ENCODE data around the gene LZTFL1.

The LZTFL1 gene

GRCh38 chr3:45817831-45818522, 23.9 kb downstream of the LZTFL1 start:
- Mint-ChIP-seq H3K9me3 (no peaks in the 10 kb centered on the region), H3K27ac (no peak overlapping the region), H3K36me3 (ENCODE audit: insufficient read depth) (peaks cover 2% of the 10 kb centered on the region), H3K4me1 (ENCODE audit: low read depth in 2 of 2) (peaks cover 0 to 2% of the 10 kb centered on the region in 2 donors), H3K4me3 (no peak overlapping the region), H3K27me3 (no peaks in the 10 kb centered on the region)
- ATAC-seq (replicated peaks) (no peak), DNase-seq (no peak)

GRCh38 chr3:45816544-45816943, 25.4 kb downstream of the LZTFL1 start:
- no peaks in the 10 kb centered on the region for H3K9me3 Mint-ChIP-seq
- no peak overlapping the region for H3K27ac Mint-ChIP-seq
- no peak for ATAC-seq (replicated peaks)
- DNase-seq, result no peak
- no peak overlapping the region for H3K4me3 Mint-ChIP-seq
- H3K4me1 Mint-ChIP-seq (ENCODE audit: low read depth in 2 of 2), result peaks cover 0 to 2% of the 10 kb centered on the region in 2 donors
- no peaks in the 10 kb centered on the region for H3K27me3 Mint-ChIP-seq
- peaks cover 5% of the 10 kb centered on the region for H3K36me3 Mint-ChIP-seq (ENCODE audit: insufficient read depth)

GRCh38 chr3:45814322-45814721, 27.6 kb downstream of the LZTFL1 start:
- Mint-ChIP-seq H3K27ac (no peak overlapping the region), H3K9me3 (no peaks in the 10 kb centered on the region)
- ATAC-seq (replicated peaks), result no peak

GRCh38 chr3:45807681-45808540, 34.0 kb downstream of the LZTFL1 start:
- Mint-ChIP-seq H3K27ac (no peak overlapping the region), H3K36me3 (ENCODE audit: insufficient read depth) (peaks cover 2% of the 10 kb centered on the region), H3K4me3 (no peak overlapping the region), H3K9me3 (no peaks in the 10 kb centered on the region), H3K4me1 (ENCODE audit: low read depth in 2 of 2) (peaks cover 0 to 6% of the 10 kb centered on the region in 2 donors), H3K27me3 (no peaks in the 10 kb centered on the region)
- ATAC-seq (replicated peaks), result no peak
- DNase-seq, result no peak

More at GRCh38 chr3:45814322-45814721, 27.6 kb downstream of the LZTFL1 start:
- no peak for DNase-seq
- Mint-ChIP-seq H3K27me3 (no peaks in the 10 kb centered on the region), H3K4me1 (ENCODE audit: low read depth in 2 of 2) (peaks cover 0 to 2% of the 10 kb centered on the region in 2 donors), H3K36me3 (ENCODE audit: insufficient read depth) (peaks cover 2% of the 10 kb centered on the region), H3K4me3 (no peak overlapping the region)

GRCh38 chr3:45807133-45807532, 34.8 kb downstream of the LZTFL1 start:
- H3K27me3 Mint-ChIP-seq, result no peaks in the 10 kb centered on the region
- ATAC-seq (replicated peaks) (no peak), DNase-seq (no peak)
- peaks cover 0 to 6% of the 10 kb centered on the region in 2 donors for H3K4me1 Mint-ChIP-seq (ENCODE audit: low read depth in 2 of 2)
- H3K9me3 Mint-ChIP-seq, result no peaks in the 10 kb centered on the region
- no peak overlapping the region for H3K4me3 Mint-ChIP-seq
- no peak overlapping the region for H3K27ac Mint-ChIP-seq
- peaks cover 2% of the 10 kb centered on the region for H3K36me3 Mint-ChIP-seq (ENCODE audit: insufficient read depth)

GRCh38 chr3:45806072-45806471, 35.8 kb downstream of the LZTFL1 start:
- Mint-ChIP-seq H3K27me3 (no peaks in the 10 kb centered on the region), H3K27ac (no peak overlapping the region), H3K4me1 (ENCODE audit: low read depth in 2 of 2) (peaks cover 0 to 6% of the 10 kb centered on the region in 2 donors), H3K36me3 (ENCODE audit: insufficient read depth) (no peaks in the 10 kb centered on the region), H3K9me3 (no peaks in the 10 kb centered on the region), H3K4me3 (no peak overlapping the region)
- ATAC-seq (replicated peaks) (no peak), DNase-seq (no peak)

- peaks cover 0 to 6% of the 10 kb centered on the region in 2 donors for H3K4me1 Mint-ChIP-seq (ENCODE audit: low read depth in 2 of 2)
- ATAC-seq (replicated peaks), result no peak
Observed at GRCh38 chr3:45803252-45803935, 38.5 kb downstream of the LZTFL1 start.

GRCh38 chr3:45802146-45802545, 39.8 kb downstream of the LZTFL1 start:
- ATAC-seq (replicated peaks), result no peak
- peaks cover 0 to 6% of the 10 kb centered on the region in 2 donors for H3K4me1 Mint-ChIP-seq (ENCODE audit: low read depth in 2 of 2)
- no peaks in the 10 kb centered on the region for H3K36me3 Mint-ChIP-seq (ENCODE audit: insufficient read depth)
- peaks cover 23 to 33% of the 10 kb centered on the region in 2 donors for H3K27me3 Mint-ChIP-seq
- no peak for DNase-seq
- H3K4me3 Mint-ChIP-seq, result no peak overlapping the region
- no peaks in the 10 kb centered on the region for H3K9me3 Mint-ChIP-seq
- no peak overlapping the region for H3K27ac Mint-ChIP-seq

More at GRCh38 chr3:45803252-45803935, 38.5 kb downstream of the LZTFL1 start:
- no peak overlapping the region for H3K27ac Mint-ChIP-seq
- H3K27me3 Mint-ChIP-seq, result peaks cover 12 to 20% of the 10 kb centered on the region in 2 donors
- no peak for DNase-seq
- H3K4me3 Mint-ChIP-seq, result no peak overlapping the region
- no peaks in the 10 kb centered on the region for H3K36me3 Mint-ChIP-seq (ENCODE audit: insufficient read depth)
- no peaks in the 10 kb centered on the region for H3K9me3 Mint-ChIP-seq

GRCh38 chr3:45800611-45801010, 41.3 kb downstream of the LZTFL1 start:
- no peaks in the 10 kb centered on the region for H3K36me3 Mint-ChIP-seq (ENCODE audit: insufficient read depth)

GRCh38 chr3:45799586-45799985, 42.3 kb downstream of the LZTFL1 start:
- Mint-ChIP-seq H3K36me3 (ENCODE audit: insufficient read depth) (no peaks in the 10 kb centered on the region), H3K9me3 (no peaks in the 10 kb centered on the region), H3K4me3 (no peak overlapping the region), H3K27ac (no peak overlapping the region), H3K27me3 (peaks cover 43 to 59% of the 10 kb centered on the region in 2 donors), H3K4me1 (ENCODE audit: low read depth in 2 of 2) (peaks cover 5 to 9% of the 10 kb centered on the region in 2 donors)
- ATAC-seq (replicated peaks) (no peak), DNase-seq (no peak)

More at GRCh38 chr3:45800611-45801010, 41.3 kb downstream of the LZTFL1 start:
- H3K4me3 Mint-ChIP-seq, result no peak overlapping the region
- peaks cover 33 to 48% of the 10 kb centered on the region in 2 donors for H3K27me3 Mint-ChIP-seq
- H3K27ac Mint-ChIP-seq, result no peak overlapping the region
- peaks cover 2 to 5% of the 10 kb centered on the region in 2 donors for H3K4me1 Mint-ChIP-seq (ENCODE audit: low read depth in 2 of 2)
- H3K9me3 Mint-ChIP-seq, result no peaks in the 10 kb centered on the region
- DNase-seq, result no peak
- no peak for ATAC-seq (replicated peaks)

GRCh38 chr3:45798034-45798433, 43.9 kb downstream of the LZTFL1 start:
- no peak for ATAC-seq (replicated peaks)
- Mint-ChIP-seq H3K9me3 (no peaks in the 10 kb centered on the region), H3K27me3 (peaks cover 54 to 72% of the 10 kb centered on the region in 2 donors), H3K4me3 (no peak overlapping the region), H3K36me3 (ENCODE audit: insufficient read depth) (no peaks in the 10 kb centered on the region), H3K27ac (no peak overlapping the region), H3K4me1 (ENCODE audit: low read depth in 2 of 2) (peaks cover 5 to 9% of the 10 kb centered on the region in 2 donors)
- DNase-seq, result no peak

- H3K27me3 Mint-ChIP-seq, result peaks cover 54 to 72% of the 10 kb centered on the region in 2 donors
- no peak overlapping the region for H3K27ac Mint-ChIP-seq
- H3K4me1 Mint-ChIP-seq (ENCODE audit: low read depth in 2 of 2), result peaks cover 5 to 9% of the 10 kb centered on the region in 2 donors
Observed at GRCh38 chr3:45796902-45797637, 44.8 kb downstream of the LZTFL1 start.

More at GRCh38 chr3:45796902-45797637, 44.8 kb downstream of the LZTFL1 start:
- DNase-seq, result no peak
- H3K9me3 Mint-ChIP-seq, result no peaks in the 10 kb centered on the region
- no peaks in the 10 kb centered on the region for H3K36me3 Mint-ChIP-seq (ENCODE audit: insufficient read depth)
- no peak for ATAC-seq (replicated peaks)
- peak overlapping the region; percentile 78 for H3K4me3 Mint-ChIP-seq
